ENCODE data around the gene OPCML. TPM values are rescaled to one million over a fixed set of nuclear protein-coding genes. Genes with fewer than 3 reads are reported as not detected.

OPCML gene
- total and polyA plus RNA-seq, 2 donors (not counting 1 experiment from before 2014, with no cell fraction given) = not detected

DNA sequence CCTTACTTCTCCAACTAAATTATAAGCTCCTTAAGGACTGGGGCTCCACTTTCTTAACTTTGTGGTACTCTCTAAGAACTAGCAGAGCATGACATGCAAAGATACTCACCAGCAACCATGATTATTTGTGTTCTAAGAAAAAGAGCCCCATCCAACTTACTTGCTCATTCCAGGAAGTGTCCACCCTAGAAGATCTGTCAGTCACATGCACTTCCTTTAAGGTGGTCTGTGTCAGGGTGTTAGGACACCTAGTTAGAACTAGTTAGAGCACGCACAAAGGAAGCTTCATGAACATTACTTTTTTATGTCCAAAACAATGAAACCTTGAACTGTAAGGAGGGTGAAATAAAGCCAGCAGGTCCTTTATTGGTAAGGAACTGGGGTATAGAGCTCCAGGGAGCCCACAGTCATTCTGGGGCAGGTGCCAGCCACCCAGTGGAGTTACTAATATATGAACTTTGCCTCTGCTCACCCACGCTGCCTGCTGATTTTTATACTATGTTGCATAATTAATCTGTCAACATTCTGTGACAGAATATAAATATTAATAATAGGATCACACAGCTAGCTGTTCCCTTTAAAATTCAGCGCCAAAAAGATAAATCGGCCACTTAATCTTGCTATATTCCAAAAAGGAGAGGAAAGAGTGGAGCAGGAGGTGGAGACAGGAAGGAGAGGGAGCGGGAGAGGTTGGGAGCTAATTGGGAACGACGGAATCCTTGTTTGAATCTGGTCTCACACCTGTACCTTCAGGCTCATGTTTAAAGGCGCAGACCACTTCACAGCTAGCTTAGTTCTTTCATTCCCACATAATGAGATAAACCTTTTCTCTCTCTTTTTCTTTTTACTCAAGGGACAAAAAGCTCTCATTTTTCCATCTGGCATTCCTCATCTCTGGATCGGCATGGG lies 755.0 kb downstream of the OPCML start:
- H3K36me3 ChIP-seq (replicated peaks in 1 of 2; ENCODE audit: control extremely low read depth in 1 of 2, control insufficient read depth in 1 of 2, extremely low read depth in 1 of 2, insufficient read depth in 2 of 2, low read length in 1 of 2) = no peaks in the 10 kb centered on the region
- Mint-ChIP-seq H3K27ac (no peak overlapping the region), H3K4me1 (no peaks in the 10 kb centered on the region), H3K27me3 (no peaks in the 10 kb centered on the region), H3K4me3 (no peak overlapping the region), H3K9me3 (ENCODE audit: insufficient read depth) (peaks cover 3% of the 10 kb centered on the region)
- no peaks in the 10 kb centered on the region for H3K79me2 ChIP-seq (ENCODE audit: control insufficient read depth, insufficient read depth, low read length)
- ChIA-PET CTCF (no interaction called here), POLR2A (no interaction called here)
- intact Hi-C loops (cut with micrococcal nuclease) = no loop called here
- H2AFZ ChIP-seq (ENCODE audit: insufficient read depth, low read depth, low read length, poor library complexity, severe bottlenecking) = no peak overlapping the region
- TF ChIP-seq EZH2 (IDR thresholded peaks at IDR 0.05; ENCODE audit: borderline replicate concordance, insufficient read depth, low read depth, low read length, poor library complexity, severe bottlenecking) (no peak), CTCF (IDR thresholded peaks at IDR 0.05) (no peak)
- H3K4me2 ChIP-seq (replicated peaks; ENCODE audit: low read depth, low read length, poor library complexity, severe bottlenecking) = no peak overlapping the region
- H3K4me1 ChIP-seq (ENCODE audit: control insufficient read depth in 2 of 2, insufficient read depth in 2 of 2, low read length in 2 of 2) = no peaks in the 10 kb centered on the region
- no peak overlapping the region for H3K9ac ChIP-seq (ENCODE audit: low read length)
- peaks cover 0 to 7% (median 0%) of the 10 kb centered on the region in 3 donors for H3K9me3 ChIP-seq (ENCODE audit: control extremely low read depth in 1 of 3, control insufficient read depth in 2 of 3, insufficient read depth in 1 of 3, low read length in 2 of 3)
- no peaks in the 10 kb centered on the region for H3K27me3 ChIP-seq (replicated peaks in 1 of 4; ENCODE audit: control extremely low read depth in 1 of 4, control insufficient read depth in 3 of 4, insufficient read depth in 4 of 4, low read length in 3 of 4)
- no peak for ATAC-seq (ENCODE audit: low read depth)
- no peak for DNase-seq
- H4K20me1 ChIP-seq (ENCODE audit: control insufficient read depth, insufficient read depth, low read length, poor library complexity, severe bottlenecking) = no peaks in the 10 kb centered on the region
- no peak overlapping the region for H3K4me3 ChIP-seq (ENCODE audit: control extremely low read depth in 1 of 5, extremely low read depth in 1 of 5, insufficient read depth in 1 of 5, low read depth in 2 of 5, low read length in 4 of 5)
- H3K27ac ChIP-seq (ENCODE audit: low read length in 2 of 2) = no peak overlapping the region
- 80% methylated on average over 1 of the region's 9 CpGs for WGBS (ENCODE audit: insufficient coverage)

DNA sequence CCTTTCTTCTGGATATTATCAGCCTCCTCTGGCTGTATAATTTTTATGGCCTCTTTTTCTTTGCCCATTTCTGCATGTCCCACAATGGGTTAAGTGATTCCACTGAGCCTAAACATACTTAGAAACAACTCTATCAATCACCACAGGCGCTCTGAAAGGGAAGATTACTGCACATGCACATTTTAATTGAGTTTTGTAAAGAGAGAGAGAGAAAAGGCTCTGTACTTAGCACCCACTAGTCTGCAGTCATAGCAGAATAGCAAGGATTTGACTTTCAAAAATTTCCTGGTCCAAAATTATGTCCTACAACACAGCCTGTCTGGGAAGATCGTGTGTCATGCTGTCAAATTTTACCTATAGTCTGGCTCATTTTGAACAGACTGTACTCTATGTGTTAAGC lies 758.5 kb downstream of the OPCML start:
- POLR2A ChIA-PET = no interaction called here

More for the DNA sequence above, 758.5 kb downstream of the OPCML start:
- Histone ChIP-seq H3K36me3 (replicated peaks in 1 of 2; ENCODE audit: control extremely low read depth in 1 of 2, control insufficient read depth in 1 of 2, extremely low read depth in 1 of 2, insufficient read depth in 2 of 2, low read length in 1 of 2) (no peaks in the 10 kb centered on the region), H3K4me1 (ENCODE audit: control insufficient read depth in 2 of 2, insufficient read depth in 2 of 2, low read length in 2 of 2) (no peaks in the 10 kb centered on the region), H2AFZ (ENCODE audit: insufficient read depth, low read depth, low read length, poor library complexity, severe bottlenecking) (no peak overlapping the region), H3K79me2 (ENCODE audit: control insufficient read depth, insufficient read depth, low read length) (no peaks in the 10 kb centered on the region), H3K27ac (ENCODE audit: low read length in 2 of 2) (no peak overlapping the region), H3K27me3 (replicated peaks in 1 of 4; ENCODE audit: control extremely low read depth in 1 of 4, control insufficient read depth in 3 of 4, insufficient read depth in 4 of 4, low read length in 3 of 4) (no peaks in the 10 kb centered on the region), H3K4me3 (ENCODE audit: control extremely low read depth in 1 of 5, extremely low read depth in 1 of 5, insufficient read depth in 1 of 5, low read depth in 2 of 5, low read length in 4 of 5) (no peak overlapping the region), H4K20me1 (ENCODE audit: control insufficient read depth, insufficient read depth, low read length, poor library complexity, severe bottlenecking) (no peaks in the 10 kb centered on the region), H3K9ac (ENCODE audit: low read length) (no peak overlapping the region), H3K9me3 (ENCODE audit: control extremely low read depth in 1 of 3, control insufficient read depth in 2 of 3, insufficient read depth in 1 of 3, low read length in 2 of 3) (peaks cover 0 to 10% (median 0%) of the 10 kb centered on the region in 3 donors), H3K4me2 (replicated peaks; ENCODE audit: low read depth, low read length, poor library complexity, severe bottlenecking) (no peak overlapping the region)
- no peaks in the 10 kb centered on the region for H3K4me1 Mint-ChIP-seq
- CTCF ChIA-PET = no interaction called here
- WGBS (ENCODE audit: insufficient coverage) = no CpG with 5 or more reads among the region's 2 CpGs
- H3K4me3 Mint-ChIP-seq = no peak overlapping the region
- peaks cover 3% of the 10 kb centered on the region for H3K9me3 Mint-ChIP-seq (ENCODE audit: insufficient read depth)
- no peak overlapping the region for H3K27ac Mint-ChIP-seq
- TF ChIP-seq EZH2 (IDR thresholded peaks at IDR 0.05; ENCODE audit: borderline replicate concordance, insufficient read depth, low read depth, low read length, poor library complexity, severe bottlenecking) (no peak), CTCF (IDR thresholded peaks at IDR 0.05) (no peak)
- H3K27me3 Mint-ChIP-seq = no peaks in the 10 kb centered on the region
- no peak for DNase-seq
- ATAC-seq (ENCODE audit: low read depth) = no peak
- intact Hi-C loops (cut with micrococcal nuclease) = no loop called here
